Measurements from ENCODE around the gene POLA1.
"Not testable (repeated sequence)": the region's sequence is repeated elsewhere in the genome, so short reads cannot be mapped to it uniquely, and the experiment has no call there.

POLA1 gene

DNA sequence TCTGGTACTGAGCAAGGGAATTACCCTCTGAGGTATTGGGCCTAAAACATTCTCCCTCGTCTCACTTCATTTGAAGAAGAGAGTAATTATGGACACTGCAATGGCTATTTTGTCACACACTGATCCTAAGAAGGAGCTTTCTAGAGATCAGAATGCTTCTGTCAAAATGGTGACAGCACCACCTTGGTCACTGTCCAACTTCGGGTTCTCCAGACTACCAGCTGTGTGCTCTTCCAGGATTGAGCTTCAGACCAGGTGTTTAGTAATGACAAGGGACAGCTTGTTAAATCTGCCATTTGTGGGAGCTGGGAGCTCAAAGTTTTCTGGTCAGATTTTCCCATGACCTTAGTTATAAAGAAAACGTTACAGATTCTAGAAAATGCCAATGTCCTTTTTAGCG, 105.4 kb downstream of the POLA1 start:
- DNase-seq = no peak

- DNase-seq = no peak
These were observed 105.8 kb downstream of the POLA1 start for GRCh38 chrX:24799565-24799964.

GRCh38 chrX:24805201-24805600, 111.5 kb downstream of the POLA1 start:
- DNase-seq = no peak

GRCh38 chrX:24819807-24820206, 126.1 kb downstream of the POLA1 start:
- DNase-seq = not testable (repeated sequence)

DNA sequence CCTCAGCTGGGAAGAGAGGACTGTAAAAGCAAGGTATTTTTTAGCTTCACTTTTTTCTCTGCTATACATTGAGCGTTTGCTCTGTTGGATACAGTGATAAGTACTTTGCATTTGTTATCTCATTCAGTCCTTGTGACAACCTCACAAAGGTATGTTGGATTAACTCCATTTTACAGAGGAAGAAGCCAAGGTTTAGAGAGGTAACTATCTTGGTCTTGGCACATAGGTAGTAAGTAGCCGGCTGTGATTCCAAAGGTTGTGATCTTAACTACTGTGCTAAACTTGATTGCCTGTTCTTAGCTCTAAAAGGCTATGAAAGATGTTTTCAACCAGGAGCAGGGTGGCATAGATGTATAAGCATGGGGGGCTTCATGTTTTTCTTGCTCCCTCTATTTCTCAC, 134.4 kb downstream of the POLA1 start:
- DNase-seq = no peak

DNA sequence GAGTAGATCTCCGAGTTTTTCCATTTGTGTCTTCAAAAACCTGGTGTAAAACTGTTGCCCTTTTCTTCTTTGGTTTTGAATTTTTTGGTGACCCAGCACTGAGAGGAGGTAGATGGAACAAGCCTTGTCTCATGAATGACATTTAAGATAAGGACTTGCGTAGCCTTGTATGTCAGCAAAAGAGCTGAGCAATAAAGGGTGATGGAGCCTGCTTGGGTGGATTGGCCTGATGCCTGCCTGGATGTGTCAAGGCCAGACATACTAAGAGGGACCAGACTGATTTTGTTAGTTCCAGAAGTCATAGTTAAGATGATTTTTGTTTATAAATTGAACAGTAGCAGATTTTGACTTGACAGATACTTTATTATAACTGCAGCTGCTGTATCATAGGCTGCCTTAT, 134.9 kb downstream of the POLA1 start:
- DNase-seq = no peak

GRCh38 chrX:24833695-24834094, 140.0 kb downstream of the POLA1 start:
- no peak for DNase-seq

- DNase-seq = no peak
These were observed 144.2 kb downstream of the POLA1 start for GRCh38 chrX:24837966-24838365.

GRCh38 chrX:24838629-24839028, 144.9 kb downstream of the POLA1 start:
- DNase-seq = no peak

DNA sequence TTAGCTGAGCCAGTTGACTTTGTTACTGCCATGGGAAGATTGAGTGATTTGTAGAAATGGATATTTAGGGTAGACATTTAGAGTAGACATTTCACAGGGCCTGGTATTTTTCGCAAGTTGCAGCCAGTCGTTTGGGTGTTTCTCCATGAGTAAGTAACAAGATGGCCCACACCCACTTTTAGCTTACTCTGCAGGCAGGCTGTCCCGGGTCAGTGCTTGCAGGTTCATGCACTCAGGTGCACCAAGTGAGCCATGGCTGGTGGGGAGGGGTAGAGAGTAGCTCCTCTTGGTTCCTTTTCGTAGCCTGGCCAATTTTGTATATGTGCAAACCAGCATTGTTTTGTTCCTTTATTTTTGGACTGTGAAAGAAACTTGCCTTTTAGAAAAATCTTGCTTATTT, 145.6 kb downstream of the POLA1 start:
- DNase-seq = no peak

DNA sequence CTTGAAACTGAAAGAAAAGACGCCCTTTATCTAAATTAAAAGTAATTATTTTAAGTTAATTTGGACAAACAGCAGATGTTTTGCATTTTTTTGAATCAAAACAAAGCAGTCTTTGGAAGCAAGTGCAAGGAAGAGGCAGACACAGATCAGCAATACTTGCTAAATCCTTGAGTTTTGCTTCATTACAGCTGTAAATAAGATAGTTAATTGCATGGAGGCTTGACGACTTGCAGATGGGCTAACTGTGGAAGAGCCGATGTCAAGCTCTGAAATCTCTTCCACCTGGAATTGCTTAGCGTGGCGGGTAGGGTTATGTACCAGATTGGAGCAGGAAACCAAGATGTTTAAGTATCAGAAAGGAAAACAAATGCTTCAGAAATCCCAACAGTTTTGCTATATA, 148.8 kb downstream of the POLA1 start:
- no peak for DNase-seq

DNA sequence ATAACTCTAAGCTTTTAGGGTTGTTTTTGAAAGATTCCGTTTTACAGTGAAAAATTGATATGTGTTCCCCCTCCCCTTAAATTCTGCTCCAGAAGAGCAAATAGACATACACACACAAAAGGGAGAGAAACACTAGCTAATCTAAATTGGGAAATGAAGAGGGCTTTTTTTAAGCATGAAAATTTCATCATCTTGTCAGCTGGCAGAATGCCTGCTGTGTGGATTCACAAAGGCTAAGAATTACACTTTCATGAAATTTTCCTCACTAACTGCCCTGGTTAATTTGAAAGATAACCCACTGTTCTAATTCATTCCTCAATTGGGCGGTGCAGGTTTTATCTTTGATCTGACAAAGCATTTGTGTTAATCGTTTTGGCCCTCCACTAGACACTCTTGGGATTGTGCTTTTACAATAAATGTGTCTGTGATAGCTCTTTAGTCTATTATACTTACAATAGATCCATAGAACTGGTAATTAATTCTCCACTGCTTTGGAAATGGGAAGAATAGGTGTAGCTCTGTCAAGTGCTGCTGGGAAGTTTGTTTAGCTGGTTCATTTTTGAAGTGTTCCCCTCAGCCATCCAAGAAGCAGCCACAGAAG, 152.9 kb downstream of the POLA1 start:
- DNase-seq = no peak

- DNase-seq = no peak
These were observed 157.6 kb downstream of the POLA1 start for GRCh38 chrX:24851289-24851688.

- no peak for DNase-seq
These were observed 158.1 kb downstream of the POLA1 start for GRCh38 chrX:24851780-24852179.

DNA sequence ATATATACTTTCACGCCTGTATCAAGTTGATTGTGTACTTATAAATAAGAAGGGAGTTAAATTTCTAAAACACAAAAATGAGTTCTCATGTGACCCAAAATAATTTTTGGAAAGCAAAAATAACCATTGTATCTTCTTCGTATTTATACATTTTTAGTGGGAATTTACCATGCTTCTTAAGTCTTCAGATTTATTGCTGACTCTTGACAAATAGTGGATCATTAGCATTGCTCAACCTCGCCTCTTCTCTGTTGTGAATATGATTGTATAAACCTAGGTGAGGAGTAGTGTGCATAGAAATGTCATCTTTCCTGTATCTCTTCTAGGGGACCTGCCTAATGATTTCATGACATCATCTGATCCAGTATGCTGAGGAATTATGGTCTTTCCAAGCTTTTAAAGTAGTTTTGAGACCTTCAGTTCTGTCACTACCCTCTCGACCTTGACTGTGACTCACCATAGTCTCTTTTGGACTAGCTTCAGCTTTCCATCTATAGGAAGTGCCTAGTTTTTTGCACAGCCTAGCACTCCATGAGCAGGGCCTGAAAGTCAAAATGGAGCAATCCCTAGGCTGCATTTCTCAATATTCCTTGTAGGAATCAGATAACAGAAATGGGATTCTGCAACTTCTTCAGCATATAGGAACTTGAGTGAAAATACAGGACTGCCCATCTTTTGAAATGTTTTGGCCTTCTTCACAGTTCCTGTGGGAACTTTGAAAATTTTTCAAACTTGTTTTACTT, 164.5 kb downstream of the POLA1 start:
- no peak for DNase-seq

- DNase-seq = no peak
These were observed 165.6 kb downstream of the POLA1 start for GRCh38 chrX:24859211-24859841.

- DNase-seq = no peak
These were observed 166.4 kb downstream of the POLA1 start for GRCh38 chrX:24860140-24860539.

DNA sequence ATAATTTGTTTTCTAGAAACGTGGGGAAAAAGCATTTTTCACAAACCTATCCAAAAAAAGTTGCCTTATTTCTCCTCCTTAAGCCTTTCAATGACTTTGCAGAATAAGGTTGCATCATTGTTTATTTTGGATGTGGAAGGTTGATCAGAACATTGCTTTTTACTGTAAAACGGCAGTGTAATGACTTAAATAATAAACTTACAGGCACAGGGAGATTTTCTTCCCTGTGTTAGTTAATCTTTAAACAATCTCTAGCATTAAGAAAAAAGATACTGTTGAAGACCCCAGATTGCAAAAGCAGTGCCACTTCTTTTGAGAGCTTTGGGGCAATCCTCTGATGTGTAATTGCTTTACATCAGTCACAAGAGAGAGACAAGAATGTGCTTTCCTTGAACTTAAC, 168.6 kb downstream of the POLA1 start:
- DNase-seq = no peak

DNA sequence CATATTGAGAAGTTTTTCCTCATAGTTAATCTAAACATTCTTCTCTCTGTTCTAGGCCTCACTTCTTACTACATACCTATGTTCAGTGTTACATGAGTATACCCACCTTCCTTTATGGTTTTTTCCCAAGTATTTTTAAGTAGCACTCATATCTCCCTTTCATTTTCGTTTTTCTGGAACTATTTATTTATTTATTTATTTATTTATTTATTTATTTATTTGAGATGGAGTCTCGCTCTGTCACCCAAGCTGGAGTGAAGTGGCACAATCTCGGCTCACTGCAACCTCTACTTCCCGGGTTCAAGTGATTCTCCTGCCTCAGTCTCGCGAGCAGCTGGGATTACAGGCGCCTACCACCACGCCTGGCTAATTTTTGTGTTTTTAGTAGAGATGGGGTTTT, 170.1 kb downstream of the POLA1 start:
- DNase-seq = not testable (repeated sequence)

GRCh38 chrX:24870143-24870542, 176.4 kb downstream of the POLA1 start:
- no peak for DNase-seq

- DNase-seq = no peak
These were observed 181.0 kb downstream of the POLA1 start for GRCh38 chrX:24874604-24875247.

DNA sequence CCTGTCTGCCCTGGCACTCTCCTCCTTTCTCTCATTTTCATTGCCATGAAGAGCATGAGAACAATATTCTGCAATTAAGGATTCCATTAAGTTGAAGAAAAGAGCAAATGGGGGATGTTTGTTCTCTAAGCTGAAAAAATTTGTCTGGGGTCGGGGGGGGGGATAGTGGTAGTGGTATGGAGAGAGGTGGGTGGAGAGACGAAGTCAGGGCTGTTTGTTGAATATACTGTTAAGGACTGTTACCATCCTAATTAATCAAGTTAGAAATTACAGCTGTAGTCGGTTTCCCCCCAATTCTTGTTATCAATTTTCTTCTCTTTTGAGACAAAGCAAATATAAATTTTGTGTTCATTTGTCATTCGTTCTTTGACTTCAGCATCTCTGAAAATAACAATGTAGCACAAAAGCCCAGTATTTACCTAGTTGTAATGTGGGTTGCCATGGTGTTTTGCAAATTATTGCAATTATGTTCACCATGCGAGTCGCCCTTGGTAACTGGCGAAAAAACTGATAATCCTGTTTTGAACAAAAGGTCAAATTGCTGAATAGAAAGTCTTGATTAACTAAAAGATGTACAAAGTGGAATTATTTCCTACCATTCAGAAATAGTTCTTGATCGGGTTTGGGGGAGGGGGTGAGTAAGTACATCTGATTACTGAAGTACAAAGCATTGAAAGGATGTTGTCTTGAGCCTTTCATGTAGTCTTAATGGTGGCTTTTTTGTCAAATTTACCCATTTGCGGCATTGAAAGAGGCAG, 183.0 kb downstream of the POLA1 start:
- DNase-seq = no peak

DNA sequence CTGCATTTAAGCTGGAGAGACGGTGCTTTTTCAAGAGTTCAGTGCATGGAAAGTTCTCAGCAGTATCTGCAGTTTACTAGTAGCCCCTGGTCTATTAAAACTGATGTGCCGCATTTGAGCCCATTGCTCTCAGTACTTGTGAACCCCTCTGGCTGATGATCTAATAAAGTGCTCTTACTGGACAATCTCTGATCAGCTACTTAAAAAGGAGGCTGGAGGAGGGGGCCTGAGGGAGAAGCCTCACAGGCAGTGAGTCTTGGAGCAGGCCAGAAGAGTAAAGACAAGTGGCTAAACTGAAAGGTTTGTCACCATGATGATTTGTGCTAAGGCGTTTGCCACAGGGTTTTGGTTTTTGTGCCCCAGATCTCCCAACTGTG, 183.6 kb downstream of the POLA1 start:
- DNase-seq = no peak
